ENCODE data around the gene MAGI2.

DNA sequence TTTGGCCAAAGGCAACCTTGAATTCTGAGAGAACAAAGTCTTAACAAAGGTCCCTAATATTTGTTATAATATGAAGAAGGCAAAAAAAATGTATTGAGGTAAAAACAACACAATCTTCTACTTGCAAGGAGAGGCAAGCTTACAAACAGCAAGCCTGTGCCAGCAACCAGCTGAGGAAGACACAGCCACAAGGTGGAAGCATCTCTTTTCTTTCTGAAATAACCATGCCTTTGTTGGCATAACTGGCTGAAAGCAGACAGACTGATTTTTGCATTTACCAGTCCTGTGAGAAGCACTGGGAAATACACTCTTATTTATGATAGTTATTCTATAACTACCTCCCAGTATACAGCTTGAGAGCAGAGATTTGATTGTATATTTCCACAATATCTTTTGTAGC is 1362.9 kb downstream of the MAGI2 start:
- TF ChIP-seq CTCF (IDR thresholded peaks at IDR 0.05) (no peak), POLR2A (IDR thresholded peaks at IDR 0.05) (no peak)

All from esophagus squamous epithelium (tissue), 4 donors.